Inflammatory macrophage treated with lipopolysaccharide for 1 hour (primary cell): ENCODE data around the gene EFNA3.

ENCODE experiments used
- DNase-seq, 2 donors: peaks; one replicate each; pipeline ENCODE4 v3.0.0-alpha.2; 2020 to 2022

EFNA3 gene, protein sequence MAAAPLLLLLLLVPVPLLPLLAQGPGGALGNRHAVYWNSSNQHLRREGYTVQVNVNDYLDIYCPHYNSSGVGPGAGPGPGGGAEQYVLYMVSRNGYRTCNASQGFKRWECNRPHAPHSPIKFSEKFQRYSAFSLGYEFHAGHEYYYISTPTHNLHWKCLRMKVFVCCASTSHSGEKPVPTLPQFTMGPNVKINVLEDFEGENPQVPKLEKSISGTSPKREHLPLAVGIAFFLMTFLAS

DNA sequence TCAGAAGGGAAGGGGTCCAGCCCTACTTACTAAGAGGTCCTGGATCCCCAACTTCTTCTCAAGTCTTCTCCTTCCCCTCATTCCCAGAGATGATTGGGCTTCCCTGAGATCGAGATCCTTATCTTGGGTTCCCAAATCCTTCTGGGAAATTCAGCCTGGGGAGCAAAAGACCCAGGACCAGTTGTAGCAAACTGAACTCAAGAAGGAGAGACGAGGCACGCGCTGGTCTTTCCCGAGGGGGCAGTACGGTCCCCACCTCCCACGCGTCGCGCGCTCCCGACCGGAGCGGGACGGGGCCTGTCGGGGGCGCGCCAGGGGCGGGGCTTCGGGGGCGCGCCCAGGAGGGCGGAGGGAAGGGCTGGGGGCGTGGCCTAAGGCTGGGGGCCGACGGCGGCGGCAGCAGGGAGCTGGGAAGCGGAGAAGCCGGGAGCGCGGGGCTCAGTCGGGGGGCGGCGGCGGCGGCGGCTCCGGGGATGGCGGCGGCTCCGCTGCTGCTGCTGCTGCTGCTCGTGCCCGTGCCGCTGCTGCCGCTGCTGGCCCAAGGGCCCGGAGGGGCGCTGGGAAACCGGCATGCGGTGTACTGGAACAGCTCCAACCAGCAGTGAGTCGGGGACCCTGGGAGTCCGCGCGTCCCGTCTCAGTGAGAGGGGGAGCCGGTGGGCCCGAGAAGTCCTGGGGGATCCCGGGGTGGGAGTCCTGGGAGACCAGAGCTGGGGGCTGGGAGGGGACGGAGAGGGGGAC, at the start of gene EFNA3:
Gene EFNA3, plus strand, starts transcription at position 369 of the 741 bp plus-strand sequence. Its CDS starts 105 bp downstream, at position 474.
- peak; percentile 62 to 83 for DNase-seq

DNA sequence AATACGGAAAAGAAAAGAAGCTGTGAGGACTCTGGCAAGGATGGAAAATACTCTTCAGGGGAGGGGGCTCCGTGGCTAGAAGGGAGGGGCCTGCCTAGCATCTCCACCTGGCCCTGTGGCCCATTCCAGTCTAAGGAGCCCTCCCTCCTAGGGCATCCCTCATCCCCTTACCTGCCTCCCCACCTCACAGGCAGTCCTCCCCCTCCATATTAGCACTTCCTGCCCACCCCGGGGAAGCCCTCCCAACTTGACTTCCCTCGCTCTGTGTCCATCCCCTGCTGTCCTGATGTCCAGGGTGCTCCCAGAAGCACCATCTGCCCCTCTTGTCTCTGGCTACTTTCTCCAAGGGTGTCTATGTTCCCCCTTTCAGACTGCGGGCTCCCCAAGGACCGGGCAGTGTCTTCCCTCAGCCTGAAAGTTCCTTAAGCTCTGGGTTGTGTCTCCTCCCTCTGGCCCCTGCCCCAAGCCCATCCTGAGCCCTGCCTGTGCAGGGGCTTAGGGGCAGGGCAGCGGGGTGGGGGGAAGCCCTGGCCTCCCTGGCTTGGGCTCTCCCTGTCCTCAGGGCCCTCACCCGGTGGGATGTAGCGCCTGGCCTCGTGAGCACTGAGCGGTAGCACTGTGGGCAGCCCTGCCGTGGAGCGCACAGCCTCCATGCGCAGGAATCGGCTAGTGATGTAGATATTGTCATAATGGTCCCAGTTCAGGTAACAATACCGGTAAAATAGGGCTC, 49.0 kb upstream of the EFNA3 start:
- no peak for DNase-seq

DNA sequence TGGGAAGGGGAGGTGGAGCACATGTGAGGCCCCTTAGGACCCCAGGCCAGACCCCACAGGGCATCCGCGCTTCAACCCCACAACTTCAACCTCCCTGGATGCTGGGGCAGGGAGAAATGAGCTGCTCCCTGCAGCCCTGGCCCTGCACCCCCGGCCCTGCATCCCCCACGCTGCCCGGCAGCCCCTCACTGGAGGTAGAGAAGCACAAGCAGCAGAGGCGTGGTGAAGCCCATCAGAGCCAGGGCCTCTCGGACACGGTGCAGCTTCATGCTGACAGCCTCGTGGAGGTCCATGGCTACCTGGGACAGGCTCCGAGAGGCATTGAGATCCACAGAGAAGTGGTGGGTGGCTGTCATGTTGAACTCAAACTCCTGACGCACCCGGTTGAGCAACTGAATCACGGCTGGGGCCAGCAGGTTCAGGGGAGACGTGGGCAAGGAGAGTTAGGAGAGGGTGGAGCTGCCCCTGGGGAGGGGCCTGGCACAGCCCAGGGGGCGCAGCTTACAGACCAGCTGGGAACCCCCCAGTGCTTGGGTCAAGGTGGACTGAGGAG, 48.3 kb upstream of the EFNA3 start:
- DNase-seq, result no peak

DNA sequence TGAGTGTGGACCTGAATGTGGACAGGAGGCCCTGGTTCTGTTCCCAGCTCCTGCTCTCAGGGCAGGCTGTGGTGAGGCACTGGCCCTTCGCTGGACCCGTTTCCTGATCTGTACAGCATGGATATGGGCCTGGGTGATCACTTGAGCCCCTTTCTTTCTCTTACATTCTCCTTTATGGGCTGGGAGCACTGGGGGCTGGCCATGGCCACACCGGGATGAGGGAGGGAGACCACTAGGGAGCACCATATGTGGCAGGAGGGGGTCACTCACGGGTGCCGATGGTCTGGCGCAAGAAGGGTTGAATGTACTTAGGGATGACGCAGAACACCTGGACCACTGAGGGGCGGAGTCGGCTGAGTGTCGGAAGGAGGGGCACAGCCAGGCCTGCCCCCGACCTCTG, 47.7 kb upstream of the EFNA3 start:
- no peak for DNase-seq

DNA sequence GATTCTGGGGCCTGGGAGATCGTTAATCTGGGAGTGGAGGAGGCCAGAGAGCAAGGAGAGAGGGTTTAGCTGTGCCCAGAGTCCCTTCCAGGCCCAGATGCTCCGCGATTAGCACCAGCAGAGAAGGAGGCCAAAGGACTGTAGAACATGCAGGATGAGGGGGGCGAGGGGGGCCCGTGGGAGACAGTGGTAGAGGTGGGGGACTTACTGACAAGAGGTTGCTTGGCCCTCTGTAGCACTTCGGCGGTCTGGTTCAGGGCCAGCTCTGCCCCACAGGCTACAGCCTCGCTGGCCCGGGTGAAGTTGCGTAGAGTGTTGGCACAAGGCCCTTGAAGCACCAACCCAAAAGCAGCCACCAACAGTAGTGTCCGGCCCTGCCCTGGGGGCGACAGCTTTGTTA, 45.8 kb upstream of the EFNA3 start:
- DNase-seq, result no peak

DNA sequence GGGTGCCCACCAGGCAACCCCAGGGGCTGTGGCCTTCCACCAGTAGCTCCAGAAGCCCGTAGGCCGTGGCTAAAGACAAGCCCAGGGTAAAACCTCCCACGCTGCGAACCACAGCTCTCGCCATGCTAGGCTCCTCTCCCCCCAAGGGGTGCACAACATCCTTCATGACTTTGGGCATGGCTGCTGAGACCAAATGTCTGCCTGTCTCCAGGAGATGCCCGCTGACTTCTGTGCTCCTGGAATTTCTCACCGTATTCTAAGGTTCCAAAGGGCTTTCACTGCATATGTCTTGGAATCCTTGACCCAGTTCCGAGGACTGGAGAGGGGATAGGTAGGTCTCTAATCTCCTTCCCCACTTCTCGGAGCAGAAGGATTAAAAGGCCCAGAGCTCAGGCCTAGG, 45.1 kb upstream of the EFNA3 start, which contains the start of the genes DCST1 and DCST2:
Gene DCST1, plus strand, starts transcription at position 301 of the 400 bp plus-strand sequence. CDS start 213 bp downstream, outside the sequence.
Gene DCST2, minus strand, starts transcription at position 258 of the 400 bp plus-strand sequence. Its CDS starts 80 bp downstream, at position 178.
- no peak for DNase-seq

DNA sequence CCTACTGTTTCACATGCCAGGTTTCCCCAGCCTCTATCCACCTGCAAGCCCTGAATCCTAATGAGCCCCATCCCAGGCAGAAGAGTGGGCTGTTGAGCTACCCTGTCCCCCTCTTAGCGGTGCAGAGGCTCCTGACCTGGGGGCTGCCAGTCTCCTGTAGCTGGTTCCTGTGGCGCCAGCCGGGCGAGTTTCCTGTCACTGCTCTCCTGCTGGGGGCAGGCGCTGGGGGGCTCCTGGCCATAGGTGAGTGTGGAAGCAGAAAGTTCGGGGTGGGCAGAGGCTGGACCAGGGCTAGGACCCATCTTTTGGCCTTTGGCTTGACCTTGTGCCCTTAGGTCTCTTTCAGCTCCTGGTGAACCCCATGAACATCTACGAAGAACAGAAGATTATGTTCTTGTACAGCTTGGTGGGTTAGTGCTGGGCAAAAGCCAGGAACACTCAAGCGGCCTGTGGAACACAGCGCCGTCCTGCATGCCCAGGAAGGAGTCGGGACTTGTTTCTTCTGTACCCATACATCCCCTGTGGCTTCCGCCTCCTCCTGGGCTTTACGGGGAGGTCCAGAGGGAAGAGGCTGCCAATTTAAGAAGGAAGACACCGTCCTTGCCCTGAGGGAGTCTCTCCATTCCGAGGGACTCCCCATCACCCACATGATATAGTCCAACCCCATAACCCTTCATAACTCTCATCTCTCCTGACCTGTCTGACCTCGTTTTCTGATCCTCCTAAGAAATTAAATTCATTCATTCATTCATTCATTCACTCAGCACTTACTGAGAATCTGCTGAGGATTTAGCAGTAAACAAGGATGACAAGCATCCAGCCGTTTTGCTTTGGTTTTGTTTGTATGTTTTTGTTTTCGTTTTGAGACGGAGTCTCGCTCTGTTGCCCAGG, 44.1 kb upstream of the EFNA3 start:
- DNase-seq, result no peak

DNA sequence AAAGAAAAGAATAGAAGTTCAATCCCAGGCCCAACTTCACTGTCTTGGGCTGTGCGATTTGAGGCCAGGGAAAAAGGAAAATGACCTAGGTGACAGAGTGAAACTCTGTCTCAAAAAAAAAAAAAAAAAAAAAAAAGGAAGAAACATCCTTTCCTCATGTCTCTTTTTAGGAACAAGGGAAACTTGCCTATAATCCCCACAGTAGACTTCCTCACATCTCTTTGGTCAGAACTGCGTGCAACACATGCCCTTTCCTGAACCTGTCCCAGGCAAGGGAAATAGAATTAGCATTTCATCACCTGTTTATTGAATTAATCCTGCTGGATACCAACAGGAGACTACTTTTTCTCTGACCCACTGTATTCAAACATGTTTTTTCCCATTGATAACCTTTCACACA, 42.7 kb upstream of the EFNA3 start:
- DNase-seq, result peak; percentile 71 to 83

DNA sequence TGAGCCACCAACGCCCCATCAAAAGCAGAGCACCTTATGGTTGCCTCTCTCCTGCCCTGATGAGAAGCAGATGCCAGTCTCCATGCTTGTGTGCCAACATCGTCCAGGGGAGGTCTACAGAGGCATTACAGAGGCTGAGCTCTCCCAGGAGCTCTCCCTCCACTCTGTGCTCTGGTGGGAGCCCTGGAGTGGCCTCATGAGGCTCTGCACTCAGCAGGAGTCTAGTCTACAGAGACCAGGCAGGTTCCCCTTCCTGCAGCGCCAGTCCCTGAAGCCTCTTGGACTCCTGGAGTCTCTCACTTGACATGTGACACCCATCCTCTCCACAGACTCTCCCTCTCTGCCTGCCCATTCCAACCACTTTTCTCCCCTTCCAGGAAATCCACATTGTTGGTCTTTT, 41.6 kb upstream of the EFNA3 start:
- DNase-seq, result no peak

DNA sequence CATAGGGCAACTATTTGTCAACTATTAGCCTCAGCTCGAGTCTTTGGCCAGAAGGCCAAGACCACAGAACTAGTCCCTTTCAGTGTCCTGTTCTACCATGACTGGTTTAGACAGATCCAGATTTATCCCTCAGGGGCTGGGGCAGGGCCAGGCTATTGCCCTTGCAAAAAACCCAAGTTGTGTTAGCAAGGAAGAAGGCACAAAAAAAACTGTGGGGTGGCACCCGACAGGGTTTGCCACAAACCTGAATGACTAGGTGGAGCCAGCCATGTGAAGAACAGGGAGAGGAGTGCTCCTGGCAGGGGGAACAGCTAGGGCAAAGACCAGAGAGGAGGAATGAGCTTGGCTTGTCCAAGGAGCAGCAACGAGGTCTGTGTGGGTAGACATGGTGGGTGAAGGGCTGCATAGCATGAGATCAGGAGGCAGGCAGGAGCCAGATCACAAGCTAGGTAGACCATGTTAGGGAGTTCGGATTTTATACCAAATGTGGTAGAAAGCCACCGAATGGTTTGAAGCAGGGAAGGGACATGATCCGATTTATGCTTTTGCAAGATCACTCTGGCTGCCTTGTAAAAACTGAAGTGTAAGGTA, 40.7 kb upstream of the EFNA3 start:
- no peak for DNase-seq

DNA sequence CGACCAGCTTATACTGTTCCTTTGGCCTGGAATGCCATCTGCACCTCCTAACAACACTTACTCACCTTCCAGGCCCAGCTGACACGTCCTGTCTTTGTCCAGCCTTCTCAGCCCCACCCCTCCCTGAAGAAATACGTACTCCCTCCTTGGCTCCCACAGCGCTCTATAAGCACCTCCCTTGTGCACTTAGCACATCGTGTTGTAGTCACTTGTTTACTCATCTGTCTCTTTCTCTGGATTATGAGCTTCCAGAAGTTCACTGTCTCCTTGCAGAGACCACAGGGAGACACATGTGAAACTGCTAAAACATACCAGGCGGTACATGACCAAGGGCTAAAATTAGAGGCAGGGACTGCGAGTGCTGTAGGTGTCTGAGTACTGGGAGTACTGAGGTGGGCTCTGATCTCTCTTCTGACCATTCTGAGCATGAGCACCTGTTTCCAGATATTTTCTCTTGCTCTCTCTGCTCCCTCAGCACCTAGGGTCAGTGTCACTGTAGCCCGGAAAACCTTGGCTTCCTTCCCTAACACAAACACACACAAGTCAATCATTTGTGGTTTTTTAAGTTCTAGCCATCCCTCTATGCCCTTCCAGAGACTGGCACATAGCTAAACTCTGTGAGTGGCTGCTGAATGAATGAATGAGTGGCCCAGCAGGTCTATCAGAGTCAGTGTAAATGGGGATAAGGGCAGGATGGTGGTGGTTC, 39.9 kb upstream of the EFNA3 start:
- DNase-seq, result no peak

DNA sequence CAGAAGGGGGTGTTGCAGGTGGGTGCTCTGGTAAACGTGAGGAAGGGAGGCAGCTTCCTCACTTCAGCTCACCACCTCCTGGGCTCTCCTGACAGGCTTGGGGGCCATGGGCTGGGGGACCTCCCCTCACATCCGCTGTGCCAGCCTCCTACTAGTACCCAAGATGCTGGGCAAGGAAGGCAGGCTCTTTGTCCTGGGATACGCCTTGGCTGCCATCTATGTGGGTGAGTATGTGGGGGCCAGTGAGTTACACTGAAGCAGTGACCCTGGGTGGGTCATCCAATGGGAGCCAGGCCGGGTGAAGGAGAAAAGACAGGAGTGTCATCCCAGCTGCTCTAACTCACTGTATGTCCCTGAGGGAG, 39.3 kb upstream of the EFNA3 start:
- DNase-seq, result no peak

DNA sequence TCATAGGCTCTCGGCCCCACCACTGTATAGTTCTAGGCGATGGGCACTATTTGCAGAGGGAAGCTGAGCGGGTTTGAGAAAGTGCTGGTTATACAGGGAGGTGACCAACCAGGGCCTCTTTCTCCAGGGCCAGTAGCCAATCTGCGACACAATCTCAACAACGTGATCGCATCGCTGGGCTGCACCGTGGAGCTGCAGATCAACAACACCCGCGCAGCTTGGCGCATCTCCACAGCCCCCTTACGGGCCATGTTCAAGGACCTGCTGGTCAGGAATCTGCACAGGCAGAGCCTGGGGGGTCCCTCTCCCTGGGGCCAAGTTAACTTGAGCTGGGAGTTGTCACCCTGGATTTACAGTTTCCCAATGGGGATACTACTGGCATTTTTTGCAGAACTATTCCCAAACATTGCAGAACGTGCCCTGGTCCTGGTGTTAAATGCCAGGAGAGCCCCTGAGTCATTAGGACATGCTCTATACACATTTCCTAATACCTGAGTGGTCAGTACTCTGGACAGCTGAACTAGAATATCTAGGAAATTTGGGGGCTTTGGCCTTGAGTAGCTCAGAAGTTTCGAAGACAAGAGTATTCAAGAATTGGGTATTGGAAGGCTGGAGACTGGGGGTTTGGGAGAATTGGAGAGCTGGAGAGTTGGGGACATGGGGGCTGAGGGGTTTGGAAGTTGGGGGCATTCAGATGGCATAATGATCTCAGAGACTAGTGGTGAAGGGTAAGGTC, 38.1 kb upstream of the EFNA3 start:
- no peak for DNase-seq

DNA sequence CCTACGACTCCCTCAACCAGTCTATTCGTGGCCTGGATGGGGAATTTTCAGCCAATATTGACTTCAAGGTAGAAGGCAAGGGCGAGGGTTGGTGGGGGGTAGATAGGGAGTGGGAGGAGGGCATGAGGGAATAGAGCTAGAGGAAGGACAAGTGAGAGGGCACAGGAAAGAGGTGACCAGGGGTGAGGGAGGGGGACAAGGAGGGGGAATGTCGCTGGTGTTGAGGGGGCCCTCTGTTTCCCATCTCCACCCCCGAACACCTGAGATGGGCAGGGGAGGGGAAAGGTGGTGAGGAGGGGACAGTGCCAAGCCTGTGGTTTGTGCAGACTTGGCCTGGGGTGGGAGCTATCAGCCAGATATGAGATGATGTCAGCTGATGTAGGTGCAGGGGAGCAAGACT, 35.8 kb upstream of the EFNA3 start:
- no peak for DNase-seq

DNA sequence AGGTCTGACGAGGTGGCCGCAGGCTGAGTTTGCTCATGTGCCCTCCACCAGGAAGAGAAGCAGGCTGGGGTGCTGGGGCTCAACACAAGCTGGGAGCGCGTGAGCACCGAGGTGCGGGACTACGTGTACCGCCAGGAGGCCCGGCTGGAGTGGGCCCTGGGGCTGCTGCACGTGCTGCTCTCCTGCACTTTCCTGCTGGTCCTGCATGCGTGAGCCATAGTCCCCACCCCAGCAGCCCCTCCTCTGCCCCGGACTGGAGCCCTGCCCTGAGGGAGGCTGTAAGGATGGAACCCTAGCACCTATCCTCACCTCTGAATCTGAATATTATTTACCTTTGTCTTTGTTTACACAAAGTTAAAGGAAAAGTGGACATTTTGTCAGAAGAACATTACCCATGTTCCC, 35.3 kb upstream of the EFNA3 start:
- DNase-seq, result no peak

DNA sequence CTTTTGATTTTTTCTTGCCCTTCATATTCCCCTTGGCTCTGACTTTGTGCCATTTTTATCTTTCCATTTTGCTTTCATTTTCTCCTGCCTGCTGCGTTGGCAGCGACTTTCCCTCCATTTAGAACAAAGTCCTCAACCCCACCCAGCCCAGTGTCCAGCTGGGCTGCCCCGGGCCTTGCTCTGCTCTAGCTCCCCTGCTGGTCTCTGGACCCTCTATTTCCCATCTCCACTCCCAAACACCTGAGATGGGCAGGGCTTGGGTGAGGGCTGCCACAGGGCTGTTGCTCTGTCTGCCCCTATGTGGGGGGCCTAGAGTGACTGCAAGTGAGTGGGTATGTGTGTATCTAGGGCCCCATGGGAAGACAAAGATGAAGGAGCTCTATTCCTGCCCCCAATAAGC, 34.8 kb upstream of the EFNA3 start:
- no peak for DNase-seq

DNA sequence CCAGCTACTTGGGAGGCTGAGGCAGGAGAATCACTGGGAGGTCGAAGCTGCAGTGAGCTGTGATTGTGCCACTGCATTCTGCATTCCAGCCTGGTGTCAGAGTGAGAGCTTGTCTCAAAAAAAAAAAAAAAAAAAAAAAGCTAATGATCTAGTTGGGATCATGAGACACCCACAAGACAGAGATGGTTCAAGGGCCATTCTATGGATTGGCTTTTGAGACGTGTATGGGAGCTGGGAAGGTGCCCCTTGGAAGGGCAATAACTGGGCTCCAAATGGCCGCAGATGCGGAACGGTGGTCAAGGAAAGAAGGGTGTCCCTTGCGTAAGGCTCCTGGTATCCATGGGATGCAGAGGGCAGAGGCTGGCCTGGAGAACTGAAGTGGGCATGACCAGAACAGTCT, 34.3 kb upstream of the EFNA3 start:
- no peak for DNase-seq

DNA sequence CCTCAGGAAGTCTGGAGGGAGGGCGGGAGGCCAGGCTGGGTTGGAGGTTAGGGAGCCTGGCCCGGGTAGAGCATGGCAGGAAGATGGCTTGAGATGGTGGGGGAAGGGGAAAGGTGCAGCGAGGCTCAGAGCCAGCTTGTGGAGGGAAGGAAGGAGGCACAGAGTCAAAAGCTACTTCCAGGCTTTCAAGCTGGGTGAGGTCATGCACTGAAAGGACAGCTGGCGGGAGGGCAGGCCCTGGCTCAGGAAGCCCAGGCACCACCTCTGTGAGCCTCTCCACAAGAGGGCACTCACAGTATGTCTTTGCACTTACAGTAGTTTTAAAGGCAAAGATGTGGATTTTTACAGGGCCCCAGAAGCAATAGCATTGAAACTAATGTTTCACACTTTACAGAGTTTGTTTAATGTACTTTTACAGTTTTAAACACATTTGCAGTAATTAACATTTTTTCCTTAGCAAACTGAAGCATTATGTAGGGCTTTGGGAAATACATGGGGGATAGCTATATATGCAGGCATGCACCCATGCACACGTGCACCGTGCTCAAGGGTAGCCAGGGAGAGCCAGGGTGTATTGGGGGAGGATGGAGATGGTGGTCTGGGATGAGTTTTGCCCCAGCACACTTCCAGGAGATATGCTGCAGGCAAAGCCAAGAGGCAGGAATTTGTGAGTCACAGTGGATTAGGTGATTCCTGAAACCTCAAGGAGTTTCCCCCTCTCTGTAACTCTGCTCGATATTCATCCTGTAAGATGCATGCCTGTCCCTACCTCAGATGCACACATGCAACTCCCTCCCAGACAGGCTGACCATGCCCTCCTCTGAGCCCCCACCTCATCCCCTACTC, 33.6 kb upstream of the EFNA3 start:
- peak; percentile 85 to 89 for DNase-seq

DNA sequence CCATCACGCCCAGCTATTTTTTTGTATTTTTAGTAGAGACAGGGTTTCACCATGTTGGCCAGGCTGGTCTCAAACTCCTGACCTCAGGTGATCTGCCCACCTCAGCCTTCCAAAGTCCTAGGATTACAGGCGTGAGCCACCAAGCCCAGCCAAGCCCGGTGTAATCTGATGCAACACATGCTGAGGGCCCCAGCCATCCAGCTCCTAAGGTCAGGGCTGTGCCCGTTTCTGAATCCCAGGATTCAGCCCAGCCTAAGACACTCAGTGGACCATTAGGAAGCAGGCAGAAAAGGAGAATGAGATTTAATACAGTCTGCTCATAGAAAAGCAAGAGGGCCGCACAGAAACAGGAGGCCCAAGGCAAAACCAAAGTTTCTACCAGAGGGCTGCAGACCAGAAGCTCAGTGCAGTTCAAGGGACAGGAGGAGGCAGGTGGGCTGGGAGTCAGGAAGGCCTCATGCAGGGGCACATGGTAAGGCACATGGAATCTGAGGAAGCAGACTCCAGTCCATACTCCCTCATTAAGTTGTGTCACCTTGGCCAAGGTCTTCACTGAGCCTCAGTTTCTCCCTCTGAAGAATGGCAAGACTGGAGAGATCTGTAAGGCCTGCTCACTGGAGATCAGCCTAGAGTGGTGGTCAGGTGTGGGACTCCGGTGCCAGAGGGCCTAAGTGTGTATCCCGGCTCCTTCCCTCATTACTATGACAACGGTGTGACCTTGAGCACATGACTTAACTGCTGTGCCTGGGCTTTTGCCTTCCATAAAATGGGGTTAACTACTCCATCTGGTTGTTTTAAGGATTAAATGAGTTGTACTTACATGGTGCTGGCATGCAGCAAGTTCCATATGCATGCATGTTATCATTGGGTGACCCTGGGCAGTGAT, 29.9 kb upstream of the EFNA3 start:
- DNase-seq, result no peak
